Stimulated activated CD8-positive, alpha-beta memory T cell treated with anti-CD3 and anti-CD28 coated beads, Interleukin-4, amount 100 ng/mL, for 1 hour (primary cell): ENCODE measurements around the gene SP110.

Source experiments
- DNase-seq, 2 donors: peaks; one replicate each; pipeline ENCODE4 v3.0.0-alpha.2; 2020; ENCODE audit warnings: low read depth in 2 of 2, low spot score in 1 of 2

Gene SP110

DNA sequence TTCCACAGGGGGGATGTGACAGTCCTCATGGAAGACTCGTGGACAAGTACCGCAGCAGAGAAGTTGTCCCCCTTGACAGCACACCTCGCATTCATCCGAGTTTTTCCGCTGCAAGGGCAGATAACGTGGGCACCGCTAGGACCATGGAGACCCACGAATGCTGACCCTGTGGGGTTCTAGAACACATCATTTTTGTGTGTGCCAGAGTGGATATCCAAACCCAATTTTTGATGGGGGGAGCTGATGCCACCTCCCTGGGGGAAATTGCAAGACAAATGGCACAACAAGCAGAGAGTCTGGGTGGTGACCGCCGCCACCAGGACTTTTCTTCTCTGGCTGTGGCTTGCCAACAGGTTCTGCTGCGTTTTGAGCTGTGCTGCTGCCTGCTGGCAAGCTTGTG is 46.9 kb downstream of the SP110 start:
- DNase-seq, result no peak

DNA sequence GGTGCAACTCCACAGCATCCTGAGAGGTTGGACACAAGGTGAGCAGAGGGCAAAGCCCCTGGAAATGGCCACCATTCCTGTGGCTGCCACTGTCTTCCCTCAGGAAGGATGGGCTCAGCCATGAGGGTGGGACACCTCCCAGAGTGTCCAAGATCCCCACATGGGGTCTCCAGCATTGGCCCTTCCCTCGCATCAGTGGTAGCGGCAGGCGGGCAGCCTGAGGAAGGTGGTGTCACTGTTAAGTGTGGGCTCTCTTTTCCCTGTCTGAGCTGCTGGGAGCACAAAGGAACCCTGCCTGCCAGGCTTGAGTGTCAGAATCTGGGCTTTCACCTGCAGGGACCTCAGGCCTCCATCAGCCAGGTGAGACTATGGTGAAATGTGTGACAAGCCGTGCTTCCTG is 47.6 kb downstream of the SP110 start:
- no peak for DNase-seq

DNA sequence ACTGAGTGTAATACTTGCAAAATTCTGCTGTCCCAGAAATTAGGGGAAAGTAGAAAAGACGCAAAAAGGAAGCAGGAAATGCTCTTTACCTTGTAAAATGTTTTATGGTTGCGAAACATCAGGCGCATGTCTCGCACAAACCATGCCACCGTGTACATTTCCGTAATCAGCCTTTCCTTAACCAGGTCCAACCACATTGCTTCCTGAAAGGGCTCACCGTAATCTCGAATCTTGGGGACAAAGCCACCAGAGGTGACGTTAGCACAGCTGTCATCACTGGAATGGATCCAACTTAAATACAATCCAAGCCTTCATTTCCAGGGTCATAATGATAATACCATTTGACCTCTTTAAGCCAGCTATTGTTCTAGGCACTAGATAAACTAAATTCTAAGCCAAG is 49.3 kb downstream of the SP110 start:
- DNase-seq, result no peak

DNA sequence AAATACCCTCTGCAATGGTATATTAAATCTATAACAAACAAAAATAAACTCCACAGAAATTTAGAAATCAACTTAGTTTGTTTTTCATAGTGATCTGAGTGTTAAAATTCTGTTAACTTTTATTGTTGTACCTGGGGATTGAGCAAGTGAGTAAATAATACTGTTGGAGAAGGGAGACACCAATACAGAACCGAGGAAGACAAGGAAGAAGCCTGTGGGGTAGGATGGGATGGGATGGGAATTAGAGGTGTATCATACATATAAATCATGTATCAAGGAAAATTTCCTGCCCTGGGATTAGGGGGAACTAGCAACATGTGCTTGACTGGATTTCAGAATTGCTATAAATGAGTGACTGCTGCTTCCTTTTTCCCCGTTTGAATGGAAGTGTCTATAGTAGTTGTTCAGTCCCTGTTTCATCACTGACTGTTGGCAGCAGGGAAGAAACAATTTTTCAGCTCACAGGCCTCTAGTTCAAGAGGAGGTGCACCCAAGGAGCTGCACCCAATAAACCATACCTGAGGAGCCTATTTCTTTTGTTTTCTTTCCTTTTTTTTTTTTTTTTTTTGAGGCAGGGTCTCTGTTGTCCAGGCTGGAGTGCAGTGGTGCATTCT is 53.1 kb downstream of the SP110 start:
- DNase-seq, result no peak

DNA sequence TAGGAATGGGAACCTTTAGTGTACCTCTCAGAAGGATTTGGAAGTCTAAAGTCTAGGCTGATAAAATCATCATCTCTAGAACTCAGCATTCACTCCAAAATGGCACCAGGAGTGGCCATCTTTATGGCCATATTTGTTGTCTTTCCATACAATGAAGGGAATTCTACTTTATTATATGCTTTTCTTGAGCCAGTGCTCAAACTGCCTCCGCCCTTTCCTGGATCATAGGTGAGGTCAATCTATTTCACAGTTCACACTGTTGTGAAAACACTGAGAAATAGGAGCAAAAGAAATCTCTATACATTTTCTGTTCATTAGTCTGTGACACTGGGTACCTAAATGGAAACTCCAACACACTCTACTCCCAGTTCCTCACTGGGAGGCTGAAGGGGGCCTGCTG is 55.6 kb downstream of the SP110 start:
- no peak for DNase-seq

DNA sequence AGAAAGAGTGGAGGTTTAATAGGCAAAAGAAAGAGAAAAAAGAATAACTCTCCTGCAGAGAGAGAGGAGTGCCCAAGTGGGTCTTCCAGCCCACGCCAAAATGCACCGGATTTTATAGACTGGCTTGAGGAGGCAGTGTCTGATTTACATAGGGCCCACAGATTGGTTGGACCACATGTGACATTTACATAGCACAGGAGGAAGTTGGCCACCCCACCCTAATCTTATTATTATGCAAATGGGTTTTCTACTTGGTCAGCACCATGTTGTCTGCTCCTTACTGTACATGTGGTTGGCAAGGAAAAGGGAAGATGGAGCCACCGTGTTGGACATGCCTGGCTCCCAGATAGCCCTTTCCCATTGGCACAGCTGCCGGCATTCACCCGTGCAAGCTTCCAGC is 56.8 kb downstream of the SP110 start:
- no peak for DNase-seq

DNA sequence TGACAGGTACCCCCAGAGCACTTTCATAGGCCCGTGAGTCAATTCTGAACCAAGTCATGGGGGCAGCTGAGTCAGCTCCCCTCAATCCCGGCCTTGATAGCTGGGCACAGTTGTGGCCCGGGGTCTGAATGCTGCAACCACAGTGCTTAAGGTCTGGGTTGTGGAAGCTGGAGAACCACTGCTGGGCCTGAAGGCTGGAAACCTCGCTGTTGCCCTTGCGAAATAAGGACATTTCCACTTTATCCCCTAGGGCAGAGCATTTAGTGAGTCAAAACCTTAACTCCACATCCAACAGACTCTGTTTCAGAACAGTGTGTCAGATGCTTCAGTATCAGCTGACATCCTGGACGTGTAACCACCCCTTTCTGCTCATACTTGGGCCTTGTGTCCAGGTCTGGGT is 58.6 kb downstream of the SP110 start:
- no peak for DNase-seq

DNA sequence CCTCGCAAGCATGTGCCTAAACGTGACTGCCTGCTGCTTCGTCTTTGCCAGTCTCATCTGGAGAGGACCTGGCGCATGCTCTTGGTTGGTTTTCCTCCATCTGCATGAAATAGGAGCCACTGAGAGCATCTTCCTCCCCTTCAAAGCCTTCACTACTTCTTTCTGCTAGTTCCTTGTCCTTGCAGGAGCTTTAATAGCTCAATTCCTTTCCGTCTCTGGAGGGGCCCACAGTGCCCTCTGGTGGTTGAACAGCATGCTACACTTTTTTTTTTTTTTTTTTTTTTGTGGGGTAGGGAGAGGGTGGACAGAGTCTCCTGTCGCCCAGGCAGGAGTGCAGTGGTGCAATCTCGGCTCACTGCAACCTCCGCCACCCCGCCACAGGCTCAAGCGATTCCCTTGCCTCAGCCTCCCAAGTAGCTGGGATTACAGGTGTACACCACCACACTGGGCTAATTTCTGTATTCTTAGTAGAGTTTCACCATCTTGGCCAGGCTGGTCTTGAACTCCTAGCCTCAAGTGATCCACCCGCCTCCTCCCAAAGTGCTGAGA is 59.6 kb downstream of the SP110 start:
- peak in 1 of 2 donors; percentile 6 for DNase-seq

DNA sequence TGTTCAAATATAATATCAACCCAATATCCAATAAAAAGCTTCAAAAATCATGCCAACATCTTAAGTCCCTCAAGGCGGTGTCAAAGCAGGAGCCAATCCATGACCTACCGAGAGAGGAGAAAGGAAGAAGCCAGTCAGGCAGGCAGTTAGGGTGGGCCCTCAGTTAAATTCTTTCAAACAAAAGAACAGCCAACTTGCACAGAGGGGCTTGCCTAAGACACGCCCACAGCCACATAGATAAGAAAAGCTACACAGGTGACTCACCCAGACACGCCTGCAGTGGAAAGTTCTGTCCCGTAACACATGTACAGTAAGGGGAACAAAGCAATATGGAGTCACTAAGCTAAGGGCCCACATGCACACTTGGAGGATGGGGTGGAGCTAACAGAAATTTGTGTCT is 61.3 kb downstream of the SP110 start:
- DNase-seq, result no peak

DNA sequence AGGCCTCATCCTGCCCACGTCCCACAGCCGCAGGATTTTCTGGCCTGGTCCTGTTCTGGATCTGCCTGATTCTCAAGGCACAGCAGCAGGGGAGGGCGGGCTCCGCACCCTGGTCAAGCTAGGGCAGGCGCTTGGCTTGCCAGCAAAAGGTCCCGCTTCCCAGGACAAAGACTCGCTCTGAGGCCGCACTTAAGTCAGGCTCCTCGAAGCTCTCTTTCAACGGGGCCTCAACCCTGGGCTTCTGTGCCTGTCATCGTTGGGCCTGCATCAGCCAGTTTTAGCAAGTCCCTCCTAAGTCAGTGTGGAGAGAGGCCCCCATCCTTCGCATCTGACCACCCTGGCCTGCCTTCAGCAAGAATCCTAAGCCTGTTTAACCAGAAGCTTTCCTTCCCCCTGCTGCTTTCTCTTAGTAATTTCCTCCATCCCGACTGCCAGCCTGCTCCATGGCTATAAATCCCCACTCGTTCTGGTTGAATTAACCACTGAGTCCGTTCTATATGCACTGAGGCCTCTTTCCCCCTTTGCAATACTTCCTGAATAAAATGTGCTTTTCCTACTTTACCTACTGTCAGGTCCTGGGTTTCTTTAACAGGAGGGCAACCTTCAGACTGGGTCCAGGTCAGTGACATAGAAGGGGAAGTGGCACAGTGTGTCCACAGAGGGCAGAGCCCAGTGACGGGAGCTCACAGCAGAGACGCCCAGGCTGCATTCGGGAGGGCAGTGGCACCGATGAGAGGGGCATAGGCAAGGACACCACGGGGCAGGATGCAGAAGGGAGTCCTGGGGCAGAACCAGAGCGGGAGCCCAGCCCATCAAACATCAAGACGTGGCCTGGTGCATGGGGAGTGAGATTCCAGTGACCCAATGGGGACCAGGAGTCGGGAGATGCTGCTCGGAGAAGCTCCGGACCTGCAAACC is 62.7 kb downstream of the SP110 start:
- no peak for DNase-seq

DNA sequence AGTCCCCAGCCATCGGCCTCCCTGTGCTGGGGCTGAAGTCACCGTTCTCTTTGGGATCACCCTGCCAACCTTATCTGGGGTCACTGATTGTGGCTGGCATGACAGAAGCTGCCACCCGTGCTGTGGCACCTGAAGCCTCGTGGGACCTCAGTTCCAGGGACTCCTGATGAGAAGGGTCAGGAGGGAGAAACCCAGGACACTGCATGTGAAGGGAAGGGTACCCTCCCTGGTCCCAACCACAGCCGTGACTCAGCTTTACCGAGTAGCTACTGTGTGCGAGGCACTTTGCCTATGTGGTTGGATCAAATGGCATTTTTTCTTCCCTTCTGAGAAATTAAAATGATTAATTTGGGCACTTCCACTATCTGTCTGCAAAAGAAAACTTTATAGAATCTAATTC is 64.4 kb downstream of the SP110 start:
- no peak for DNase-seq

DNA sequence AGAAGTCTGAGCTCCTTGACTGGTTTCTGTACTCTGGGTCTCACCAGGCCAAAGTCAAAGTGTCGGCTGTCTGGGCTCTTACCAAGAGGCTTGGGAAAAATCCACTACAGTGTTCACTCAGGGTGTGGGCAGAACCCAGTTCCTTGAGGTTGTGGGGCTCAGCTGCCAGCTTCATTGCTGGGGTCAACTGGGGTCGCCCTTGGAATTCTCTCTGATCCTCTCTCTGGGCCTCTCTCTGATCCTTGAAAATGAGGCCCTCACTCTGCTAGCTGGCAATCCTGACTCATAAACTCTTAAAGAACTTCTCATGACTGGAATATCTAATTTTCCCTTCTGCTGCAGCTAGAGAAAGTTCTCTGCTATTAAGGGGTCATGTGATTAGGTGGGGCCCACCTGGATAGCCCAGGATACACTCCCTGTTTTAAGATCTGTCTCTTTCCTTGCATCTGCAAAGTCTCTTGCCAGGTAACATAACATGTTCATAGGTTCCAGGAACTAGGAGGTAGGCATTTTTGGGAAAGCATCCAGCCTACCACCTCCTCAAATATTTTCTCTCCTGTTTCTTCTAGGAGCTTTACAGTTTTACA is 66.3 kb downstream of the SP110 start:
- DNase-seq, result no peak

DNA sequence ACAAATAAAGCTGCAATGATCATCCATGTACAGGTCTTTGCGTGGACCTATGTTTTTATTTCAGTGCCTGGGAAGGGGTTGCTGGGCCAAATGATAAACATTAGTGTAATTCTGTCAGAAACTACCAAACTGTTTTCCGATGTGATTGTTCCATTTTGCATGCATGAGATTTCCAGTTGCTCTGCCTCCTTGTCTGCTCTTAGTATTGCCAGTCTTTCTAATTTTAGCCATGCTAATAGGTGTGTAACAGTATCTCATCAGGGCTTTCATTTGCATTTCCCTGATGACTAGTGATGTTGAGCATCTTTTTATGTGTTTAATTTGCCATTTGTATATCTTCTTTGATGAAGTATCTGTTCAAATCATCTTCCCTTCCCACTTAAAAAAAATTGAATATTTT is 67.5 kb downstream of the SP110 start:
- no peak for DNase-seq

DNA sequence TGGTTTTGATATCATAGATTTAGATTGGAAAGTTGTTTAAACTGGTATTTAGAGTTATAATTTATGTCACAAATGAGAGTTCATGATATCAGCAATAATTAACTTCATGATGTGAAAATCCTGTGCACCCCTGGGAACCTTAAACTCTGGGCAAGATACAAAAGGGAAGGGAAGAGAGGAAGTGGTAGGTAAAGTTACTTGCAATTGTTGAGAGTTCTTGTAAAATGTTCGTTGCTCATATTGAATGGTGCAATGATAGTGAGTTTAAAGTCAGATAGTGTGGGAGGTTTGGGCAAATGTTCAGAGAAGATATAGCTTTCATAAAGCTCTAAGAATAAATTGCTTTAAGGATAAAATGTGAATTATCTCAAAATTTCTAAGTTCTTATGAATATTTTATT is 75.4 kb downstream of the SP110 start:
- no peak for DNase-seq

DNA sequence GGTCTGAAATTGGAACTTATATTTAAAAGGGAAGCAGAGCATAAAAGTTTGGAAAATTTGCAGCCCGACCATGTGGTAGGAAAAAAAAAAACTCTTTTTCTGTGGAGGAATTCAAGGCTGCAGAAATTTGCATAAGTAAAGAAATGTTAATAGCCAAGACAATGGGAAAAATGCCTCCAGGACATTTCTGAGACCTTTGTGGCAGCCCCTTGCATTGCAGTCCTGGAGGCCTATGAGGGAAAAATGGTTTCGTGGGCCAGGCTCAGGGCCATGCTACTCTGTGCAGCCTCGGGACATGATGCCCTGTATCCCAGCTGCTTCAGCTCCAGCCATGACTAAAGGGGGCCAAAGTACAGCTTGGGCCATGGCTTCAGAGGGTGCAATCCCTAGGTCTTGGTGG is 79.1 kb downstream of the SP110 start:
- no peak for DNase-seq

DNA sequence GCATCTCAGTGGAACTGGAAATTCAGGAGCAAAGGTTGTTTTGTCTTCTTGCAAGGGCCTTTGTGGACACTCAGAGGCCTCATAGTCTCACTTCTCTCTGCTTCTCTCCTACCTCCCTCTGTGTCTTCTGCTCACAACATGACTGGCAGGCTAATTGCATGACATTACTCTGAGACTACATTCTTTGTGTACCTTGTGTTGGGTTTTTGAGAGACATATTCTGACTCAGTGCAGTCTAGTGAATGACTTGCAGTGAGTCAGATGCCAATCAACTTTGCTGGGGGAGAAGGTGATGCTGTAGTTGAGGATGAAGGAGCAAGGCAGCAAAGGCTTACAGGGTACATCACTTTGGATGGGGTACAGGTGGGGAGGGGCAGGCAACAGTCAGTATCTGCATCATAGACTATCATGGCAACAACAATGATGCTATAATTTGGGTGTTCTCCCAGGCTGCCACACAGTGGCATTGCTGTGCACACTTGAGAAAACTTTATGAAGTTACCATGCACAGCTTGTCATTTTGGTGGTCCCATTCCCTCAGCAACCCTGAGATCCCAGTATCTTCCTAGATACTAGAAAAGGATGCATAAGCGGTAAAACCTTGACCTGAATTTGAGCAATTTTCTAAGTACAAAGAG is 81.8 kb downstream of the SP110 start:
- no peak for DNase-seq

DNA sequence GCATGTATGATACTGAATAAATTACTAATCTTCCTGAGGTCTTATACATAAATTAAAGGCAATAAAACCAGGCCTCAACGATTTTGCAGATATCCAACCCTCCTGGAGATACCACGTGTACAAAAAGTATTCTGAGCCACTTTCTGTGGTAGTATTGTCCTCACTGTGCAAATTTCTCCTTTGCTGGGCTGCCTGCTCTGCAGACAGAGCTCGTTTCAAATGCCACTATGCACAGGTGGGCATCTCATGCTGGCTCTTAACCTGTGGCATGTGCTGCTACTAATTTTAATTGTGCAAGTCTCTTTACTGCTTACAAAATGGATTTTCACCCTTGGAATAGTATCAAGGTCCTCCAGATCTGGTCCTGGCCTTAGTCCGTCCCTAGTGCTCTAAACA is 84.7 kb downstream of the SP110 start:
- DNase-seq, result no peak

DNA sequence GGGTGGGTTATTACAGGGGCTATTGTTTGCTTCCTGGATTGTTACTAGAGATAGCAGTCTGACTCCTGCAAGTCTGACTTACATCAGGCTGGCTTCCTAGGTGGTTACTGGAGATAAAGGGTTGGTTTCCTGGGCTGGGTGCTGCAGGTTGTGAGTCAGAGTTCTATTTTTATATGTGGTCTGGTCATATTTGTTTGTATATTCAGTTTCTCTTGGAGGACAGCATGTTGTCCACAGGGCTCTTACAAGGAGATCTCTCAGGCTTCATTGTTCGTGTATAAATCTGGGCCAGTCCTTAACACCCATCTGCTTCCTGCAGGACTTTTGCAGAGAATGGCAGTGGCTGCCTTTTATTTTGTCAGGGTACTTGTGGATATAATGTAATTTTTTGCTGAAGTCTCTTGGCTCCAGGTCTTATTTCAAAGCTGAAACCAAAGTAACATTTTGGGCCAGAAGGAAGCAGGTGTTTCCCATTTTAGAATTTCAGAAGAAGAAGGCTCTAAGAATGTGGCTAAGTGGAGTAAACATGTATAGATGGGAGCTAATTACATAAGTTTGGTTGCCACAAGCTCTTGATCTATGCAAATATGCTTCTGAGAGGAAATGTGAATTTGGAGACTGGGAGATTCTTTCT is 85.2 kb downstream of the SP110 start:
- no peak for DNase-seq

DNA sequence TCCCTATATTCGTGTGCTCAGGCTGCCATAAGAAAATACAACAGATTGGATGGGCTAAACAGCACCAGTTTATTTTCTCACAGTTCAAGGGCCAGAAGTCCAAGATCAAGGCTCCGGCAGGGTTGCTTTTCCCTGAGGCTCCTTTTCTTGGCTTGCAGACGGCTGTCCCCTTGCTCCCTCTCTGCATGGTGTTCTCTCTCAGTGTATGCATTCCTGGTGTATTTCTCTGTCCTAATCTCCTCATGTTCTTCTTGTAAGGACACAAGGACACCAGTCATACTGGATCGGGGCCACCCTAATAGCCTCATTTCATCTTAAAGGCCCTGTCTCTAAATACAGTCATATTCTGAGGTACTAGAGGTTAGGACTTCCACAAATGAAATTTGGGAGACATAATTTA is 88.4 kb downstream of the SP110 start:
- DNase-seq, result no peak

DNA sequence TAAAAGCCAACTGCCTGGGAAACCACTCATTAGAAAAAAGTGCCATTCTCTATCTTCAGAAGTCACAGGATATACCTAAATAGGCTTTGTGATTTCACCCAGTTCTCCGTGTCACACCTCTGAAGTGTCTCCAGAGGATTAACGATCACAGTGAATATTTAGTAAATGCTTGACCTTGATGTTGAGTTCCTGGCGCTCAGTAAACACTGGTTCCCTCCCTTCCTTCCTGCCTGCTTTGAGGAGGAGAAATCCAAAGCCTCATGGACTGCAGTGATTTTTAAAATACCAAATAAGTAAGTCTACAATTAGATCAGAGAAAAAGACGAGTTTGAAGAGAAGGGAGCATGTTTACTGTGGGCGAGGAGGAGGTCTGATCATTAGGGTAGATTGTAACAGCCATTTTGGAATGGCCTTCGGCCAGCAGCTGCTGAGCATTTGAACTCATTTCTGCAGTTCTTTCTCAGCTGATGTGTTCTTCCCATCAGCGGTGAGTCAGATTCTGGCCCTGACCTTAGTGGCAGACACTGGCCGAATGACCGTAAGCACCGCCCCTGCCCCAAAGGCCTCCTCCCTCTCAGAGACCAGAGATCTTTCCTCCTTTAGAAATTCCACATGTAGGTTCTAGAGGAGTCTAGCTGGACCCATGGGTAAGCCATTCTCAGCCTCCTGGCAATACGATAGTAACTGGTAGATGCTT is 89.0 kb downstream of the SP110 start:
- no peak for DNase-seq

DNA sequence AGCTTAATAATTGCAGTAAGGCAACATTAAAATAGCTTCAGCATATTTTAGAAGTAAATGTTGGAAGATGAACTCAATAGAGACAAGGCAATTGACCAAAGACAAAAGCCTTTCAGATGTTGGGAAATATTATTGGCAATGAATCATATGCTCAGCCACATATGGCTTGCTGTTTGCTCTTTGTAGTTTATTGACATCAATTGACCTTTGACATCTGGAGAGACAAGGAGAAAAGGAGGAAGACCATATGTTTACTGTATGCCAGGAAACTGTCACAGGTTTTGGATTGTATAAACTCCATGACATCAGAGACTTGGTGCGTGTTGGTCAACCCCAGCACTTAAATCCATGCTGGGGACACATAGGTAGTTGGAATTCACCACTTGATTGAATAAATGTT is 90.4 kb downstream of the SP110 start:
- no peak for DNase-seq
